Stimulated activated naive CD8-positive, alpha-beta T cell treated with anti-CD3 and anti-CD28 coated beads, Interleukin-15, amount 100 ng/mL, for 72 hours (primary cell): ENCODE results near the gene ZNF394.

Source experiments
- ATAC-seq: fragments of 150-1000 bp; cut with Tn5 transposase; 2 replicates; pipeline ENCODE4 v1.10.0; 2021; ENCODE audit warnings: mild to moderate bottlenecking, moderate library complexity
- DNase-seq, 2 donors: peaks; one replicate each; pipeline ENCODE4 v3.0.0; 2021 to 2022
- H3K27ac Mint-ChIP-seq, 2 donors: one replicate each; pipeline ENCODE4 v1.8.0; 2022; ENCODE audit warnings: mild to moderate bottlenecking in 2 of 2, mixed read lengths in 2 of 2, moderate library complexity in 2 of 2
- H3K27me3 Mint-ChIP-seq: one replicate; pipeline ENCODE4 v1.8.0; 2022; ENCODE audit warnings: mixed read lengths
- H3K4me1 Mint-ChIP-seq: one replicate; pipeline ENCODE4 v1.8.0; 2022; ENCODE audit warnings: mild to moderate bottlenecking, mixed read lengths
- H3K4me3 Mint-ChIP-seq, 2 donors: one replicate each; pipeline ENCODE4 v1.8.0; 2022; ENCODE audit warnings: mild to moderate bottlenecking in 2 of 2, mixed read lengths in 2 of 2, moderate library complexity in 1 of 2
- H3K9me3 Mint-ChIP-seq, 2 donors: one replicate each; pipeline ENCODE4 v1.8.0; 2022; ENCODE audit warnings: mixed read lengths in 2 of 2

ZNF394 gene

DNA sequence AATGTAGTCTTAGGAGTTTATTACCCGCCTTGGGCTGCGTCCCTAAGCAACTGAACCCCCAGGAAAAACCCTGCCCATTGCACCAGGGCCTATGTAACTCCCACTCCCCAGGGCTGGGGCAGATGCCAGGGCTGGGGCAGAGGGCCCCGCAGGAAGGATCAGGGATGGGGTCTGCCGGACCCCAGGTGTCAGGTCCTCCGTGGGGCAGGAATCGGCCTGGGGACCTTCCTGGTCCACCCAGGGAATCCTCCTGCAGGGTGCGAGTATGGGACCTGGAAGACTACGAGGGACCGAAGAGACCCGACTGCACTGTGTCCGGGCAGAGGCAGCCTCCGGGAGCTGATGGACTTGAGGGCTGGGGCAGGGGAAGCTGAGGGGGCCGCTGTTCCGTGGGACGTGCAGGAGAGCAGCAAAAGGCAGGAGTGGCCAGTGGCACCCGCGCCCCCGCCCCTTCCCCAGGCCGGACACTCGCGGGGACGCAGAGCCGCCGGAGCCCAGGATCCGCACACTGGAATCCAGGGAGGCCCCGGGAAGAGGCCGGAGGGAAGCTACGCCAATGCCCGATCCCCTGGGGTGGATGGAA, 31.7 kb downstream of the ZNF394 start:
- Mint-ChIP-seq H3K4me1 (peaks cover 44% of the 10 kb centered on the region), H3K9me3 (no peaks in the 10 kb centered on the region), H3K27ac (no peak overlapping the region), H3K4me3 (no peak overlapping the region), H3K27me3 (no peaks in the 10 kb centered on the region)
- ATAC-seq (no peak), DNase-seq (no peak)

DNA sequence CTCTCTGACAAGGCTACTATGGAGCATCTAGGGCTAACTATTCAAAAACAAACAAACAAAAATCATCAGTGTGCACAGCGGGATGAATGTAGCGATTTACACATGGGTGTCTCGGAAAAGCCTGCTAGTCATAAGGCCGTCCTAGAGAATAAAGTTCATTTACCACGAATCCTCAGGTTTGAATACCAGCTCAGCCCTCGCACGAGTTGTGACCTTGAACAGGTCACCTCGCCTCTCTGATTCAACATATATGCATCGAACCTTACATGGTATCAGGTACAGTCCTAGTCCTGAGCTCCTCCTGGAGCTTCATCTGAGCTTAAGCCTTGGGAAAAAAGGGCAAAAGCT, 34.7 kb downstream of the ZNF394 start:
- Mint-ChIP-seq H3K4me1 (peaks cover 33% of the 10 kb centered on the region), H3K27me3 (no peaks in the 10 kb centered on the region), H3K9me3 (no peaks in the 10 kb centered on the region), H3K27ac (peak overlapping the region; percentile 97 to 99), H3K4me3 (peak overlapping the region; percentile 91 to 94)
- DNase-seq: no peak
- peak; percentile 8 for ATAC-seq

DNA sequence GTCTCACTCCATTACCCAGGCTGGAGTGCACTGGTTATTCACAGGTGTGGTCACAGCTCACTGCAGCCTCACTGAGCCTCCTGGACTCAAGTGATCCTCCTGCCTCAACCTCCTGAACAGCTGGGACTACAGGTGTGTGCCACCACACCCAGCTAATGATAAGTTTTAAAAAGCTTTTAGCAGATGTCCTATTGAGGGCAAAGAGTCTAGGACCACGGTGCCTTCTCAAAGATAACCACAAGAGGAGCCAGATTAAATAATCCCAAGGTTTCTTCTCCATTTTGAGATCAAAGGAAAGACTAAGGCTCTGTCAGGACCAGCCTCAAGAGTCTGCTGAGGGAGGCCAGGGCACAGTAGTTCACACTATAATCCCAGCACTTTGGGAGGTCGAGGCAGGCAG, 38.9 kb downstream of the ZNF394 start:
- no peak overlapping the region for H3K27ac Mint-ChIP-seq
- DNase-seq (no peak), ATAC-seq (no peak)
- H3K4me1 Mint-ChIP-seq: peaks cover 53% of the 10 kb centered on the region
- no peaks in the 10 kb centered on the region for H3K9me3 Mint-ChIP-seq
- no peaks in the 10 kb centered on the region for H3K27me3 Mint-ChIP-seq
- peak overlapping the region in 1 of 2 donors; percentile 32 for H3K4me3 Mint-ChIP-seq

- H3K27ac Mint-ChIP-seq: peak overlapping the region; percentile 20 to 64
- DNase-seq: no peak
- H3K9me3 Mint-ChIP-seq: no peaks in the 10 kb centered on the region
- ATAC-seq: no peak
- no peaks in the 10 kb centered on the region for H3K27me3 Mint-ChIP-seq
- H3K4me1 Mint-ChIP-seq: peaks cover 48% of the 10 kb centered on the region
- no peak overlapping the region for H3K4me3 Mint-ChIP-seq
Measured at GRCh38 chr7:99460651-99461050, 39.4 kb downstream of the ZNF394 start.

GRCh38 chr7:99459087-99459486, 41.0 kb downstream of the ZNF394 start:
- peak; percentile 30 for DNase-seq
- Mint-ChIP-seq H3K27me3 (no peaks in the 10 kb centered on the region), H3K27ac (peak overlapping the region in 1 of 2 donors; percentile 89), H3K4me1 (peaks cover 34% of the 10 kb centered on the region), H3K9me3 (no peaks in the 10 kb centered on the region), H3K4me3 (no peak overlapping the region)
- peak; percentile 64 for ATAC-seq

DNA sequence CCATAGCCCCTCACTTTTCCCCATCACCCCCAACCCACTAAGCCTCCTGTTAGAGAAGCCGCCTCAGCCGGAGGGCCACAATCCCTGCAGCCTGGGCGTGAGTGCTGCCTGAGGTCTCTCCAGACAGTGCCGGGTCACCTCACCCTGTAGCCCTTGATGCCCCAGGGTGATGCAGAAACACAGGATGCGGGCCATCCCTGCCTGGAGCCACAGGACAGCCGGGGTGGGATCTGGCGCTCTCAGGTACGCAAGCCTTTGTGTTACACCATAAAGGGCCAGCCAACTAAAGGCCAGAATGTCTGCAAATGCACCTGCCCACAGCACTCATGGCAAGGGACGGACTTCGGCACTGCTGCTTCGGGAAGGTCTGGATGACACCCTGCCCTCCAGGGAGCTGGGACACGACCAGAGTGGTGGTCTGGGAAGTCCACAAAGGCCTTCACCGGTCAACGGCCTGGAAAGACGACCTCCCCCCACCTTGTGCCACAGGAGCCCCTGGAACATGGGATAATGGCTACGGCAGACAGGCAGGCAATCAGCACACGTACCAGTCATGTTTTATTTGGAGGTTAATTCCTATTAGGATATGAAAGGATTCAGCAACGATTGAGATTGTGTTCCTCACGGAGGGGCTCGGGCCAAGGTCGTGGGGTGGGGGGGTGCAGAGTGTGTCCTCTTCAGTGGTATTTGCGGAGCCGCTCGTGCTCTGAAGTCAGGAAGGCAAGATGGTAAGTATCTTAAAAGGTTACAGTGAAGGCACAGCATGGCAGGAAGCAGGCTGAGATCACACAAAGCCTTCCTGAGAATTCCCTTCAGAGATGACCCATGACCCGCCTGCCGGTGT, 42.2 kb downstream of the ZNF394 start:
- Mint-ChIP-seq H3K4me1 (peaks cover 28% of the 10 kb centered on the region), H3K4me3 (no peak overlapping the region), H3K9me3 (no peaks in the 10 kb centered on the region), H3K27ac (no peak overlapping the region), H3K27me3 (no peaks in the 10 kb centered on the region)
- DNase-seq (no peak), ATAC-seq (no peak)

- Mint-ChIP-seq H3K4me1 (peaks cover 28% of the 10 kb centered on the region), H3K27ac (peak overlapping the region in 1 of 2 donors; percentile 77), H3K9me3 (no peaks in the 10 kb centered on the region)
Measured at GRCh38 chr7:99457050-99457649, 42.9 kb downstream of the ZNF394 start.

GRCh38 chr7:99456288-99456687, 43.8 kb downstream of the ZNF394 start:
- Mint-ChIP-seq H3K27me3 (no peaks in the 10 kb centered on the region), H3K9me3 (no peaks in the 10 kb centered on the region), H3K4me3 (no peak overlapping the region), H3K27ac (peak overlapping the region in 1 of 2 donors; percentile 77), H3K4me1 (peaks cover 28% of the 10 kb centered on the region)
- DNase-seq: no peak
- no peak for ATAC-seq

More at GRCh38 chr7:99457050-99457649, 42.9 kb downstream of the ZNF394 start:
- Mint-ChIP-seq H3K4me3 (no peak overlapping the region), H3K27me3 (no peaks in the 10 kb centered on the region)
- ATAC-seq (no peak), DNase-seq (no peak)

DNA sequence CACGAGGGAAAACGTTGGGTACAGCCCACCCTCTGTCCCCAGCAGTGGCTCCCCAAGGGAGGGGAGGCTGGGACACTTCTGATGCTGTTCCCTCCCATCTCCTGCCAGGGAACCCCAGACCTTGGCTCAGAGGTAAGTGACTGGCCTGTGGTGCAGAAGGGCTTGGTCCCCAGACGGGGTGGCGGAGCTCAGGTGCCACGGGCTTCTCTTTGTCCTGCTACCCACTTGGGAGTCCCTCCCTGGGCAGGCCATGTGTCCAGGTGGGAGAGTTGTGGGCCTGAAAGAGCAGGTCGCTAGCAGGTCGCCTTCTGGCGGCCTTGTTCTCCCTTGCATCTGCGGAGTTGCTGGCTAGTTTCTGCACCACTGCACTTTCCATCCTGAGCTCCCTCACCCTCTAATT, 44.2 kb downstream of the ZNF394 start:
- Mint-ChIP-seq H3K9me3 (no peaks in the 10 kb centered on the region), H3K4me1 (peaks cover 27% of the 10 kb centered on the region), H3K27ac (no peak overlapping the region), H3K4me3 (no peak overlapping the region), H3K27me3 (no peaks in the 10 kb centered on the region)
- DNase-seq (no peak), ATAC-seq (no peak)

GRCh38 chr7:99453105-99453504, 47.0 kb downstream of the ZNF394 start:
- DNase-seq: no peak
- ATAC-seq: no peak
- no peak overlapping the region for H3K27ac Mint-ChIP-seq
- H3K27me3 Mint-ChIP-seq: no peaks in the 10 kb centered on the region
- H3K4me3 Mint-ChIP-seq: no peak overlapping the region
- H3K9me3 Mint-ChIP-seq: no peaks in the 10 kb centered on the region
- peaks cover 6% of the 10 kb centered on the region for H3K4me1 Mint-ChIP-seq

DNA sequence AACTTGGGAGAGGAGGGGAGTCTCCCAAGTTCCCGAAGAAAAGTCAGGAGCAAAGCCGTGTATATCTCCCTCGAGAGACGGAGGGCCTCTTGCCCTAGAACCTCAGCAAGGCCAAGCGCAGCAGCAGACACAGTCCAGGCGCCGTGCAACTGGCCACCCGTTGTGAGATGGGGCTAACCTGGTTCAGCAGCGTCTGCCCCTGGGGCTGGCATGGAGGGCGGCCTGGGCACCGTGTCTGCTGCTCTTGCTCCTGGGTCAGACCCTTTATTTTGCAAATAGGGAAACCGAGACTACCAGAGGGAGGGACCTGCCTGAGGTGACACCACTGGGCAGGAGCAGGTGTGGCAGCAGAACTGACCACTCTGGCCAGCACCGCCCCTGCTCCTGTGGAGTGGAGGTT, 47.5 kb downstream of the ZNF394 start:
- Mint-ChIP-seq H3K9me3 (no peaks in the 10 kb centered on the region), H3K4me3 (no peak overlapping the region), H3K27ac (peak overlapping the region in 1 of 2 donors; percentile 44), H3K27me3 (no peaks in the 10 kb centered on the region), H3K4me1 (peaks cover 6% of the 10 kb centered on the region)
- DNase-seq (no peak), ATAC-seq (no peak)

GRCh38 chr7:99451936-99452335, 48.1 kb downstream of the ZNF394 start:
- DNase-seq (no peak), ATAC-seq (no peak)
- Mint-ChIP-seq H3K4me3 (no peak overlapping the region), H3K27ac (no peak overlapping the region), H3K27me3 (no peaks in the 10 kb centered on the region), H3K4me1 (peaks cover 6% of the 10 kb centered on the region), H3K9me3 (no peaks in the 10 kb centered on the region)

DNA sequence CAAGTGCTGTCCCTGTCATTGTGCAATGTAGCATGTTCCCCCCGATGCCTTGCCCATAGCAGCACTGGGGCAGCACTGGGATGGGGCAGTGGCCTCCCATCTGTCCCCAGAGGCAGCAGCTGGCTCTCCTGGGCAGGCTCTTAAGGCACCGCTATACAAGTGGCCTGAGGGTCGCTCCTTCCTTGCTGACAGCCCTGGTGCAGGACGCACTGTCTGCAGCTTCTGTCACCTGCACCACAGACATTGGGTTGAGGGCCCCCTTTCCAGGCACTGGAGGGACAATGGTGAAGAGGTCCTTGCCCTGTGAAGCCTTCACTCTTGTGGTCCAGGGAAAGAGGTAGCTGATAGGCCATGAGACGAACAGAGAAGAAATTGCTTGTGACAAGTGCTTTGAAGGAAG, 50.8 kb downstream of the ZNF394 start:
- no peak for ATAC-seq
- H3K27ac Mint-ChIP-seq: no peak overlapping the region
- DNase-seq: no peak
- H3K4me3 Mint-ChIP-seq: no peak overlapping the region
- H3K27me3 Mint-ChIP-seq: no peaks in the 10 kb centered on the region
- no peaks in the 10 kb centered on the region for H3K9me3 Mint-ChIP-seq
- H3K4me1 Mint-ChIP-seq: no peaks in the 10 kb centered on the region

DNA sequence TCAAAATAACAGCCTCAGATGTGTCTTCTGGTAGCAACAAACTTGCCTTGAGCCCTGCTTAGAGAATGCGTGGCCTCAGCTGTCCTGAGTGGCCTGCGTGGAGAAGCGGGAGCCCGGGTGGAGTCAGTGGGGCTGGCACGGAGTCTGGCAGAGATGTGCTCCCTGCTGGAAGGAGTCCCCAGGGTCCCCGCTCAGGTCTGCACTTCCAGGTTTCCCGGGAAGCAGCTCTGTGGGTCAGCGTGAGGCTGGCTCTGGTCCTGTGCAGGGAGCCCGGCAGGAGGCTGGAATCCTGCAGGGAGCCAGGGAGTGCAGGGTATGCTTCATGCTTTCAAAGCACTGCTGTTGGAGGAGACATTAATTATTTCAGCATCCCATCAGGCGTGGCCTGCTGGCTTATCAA, 51.2 kb downstream of the ZNF394 start:
- Mint-ChIP-seq H3K27me3 (no peaks in the 10 kb centered on the region), H3K9me3 (no peaks in the 10 kb centered on the region), H3K4me1 (no peaks in the 10 kb centered on the region), H3K4me3 (no peak overlapping the region), H3K27ac (no peak overlapping the region)
- DNase-seq: no peak
- no peak for ATAC-seq

DNA sequence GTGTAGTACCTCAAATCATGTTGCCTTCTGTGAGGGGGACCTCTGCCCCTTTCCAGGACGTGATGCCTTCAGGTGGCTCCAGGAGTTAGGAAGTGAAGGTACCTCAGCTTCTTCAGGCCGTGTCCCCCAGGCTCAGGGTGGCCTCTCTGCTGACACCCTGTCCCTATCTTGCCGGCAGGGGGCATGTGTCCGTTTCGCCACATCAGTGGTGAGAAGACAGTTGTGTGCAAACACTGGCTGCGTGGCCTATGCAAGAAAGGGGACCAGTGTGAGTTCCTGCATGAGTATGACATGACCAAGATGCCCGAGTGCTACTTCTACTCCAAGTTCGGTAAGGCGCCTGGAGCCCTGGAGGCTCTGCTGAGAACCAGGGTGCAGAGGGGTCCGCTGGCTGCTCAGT, 52.1 kb downstream of the ZNF394 start:
- DNase-seq (no peak), ATAC-seq (no peak)
- Mint-ChIP-seq H3K27ac (no peak overlapping the region), H3K4me3 (no peak overlapping the region), H3K27me3 (no peaks in the 10 kb centered on the region), H3K9me3 (no peaks in the 10 kb centered on the region), H3K4me1 (peaks cover 5% of the 10 kb centered on the region)

DNA sequence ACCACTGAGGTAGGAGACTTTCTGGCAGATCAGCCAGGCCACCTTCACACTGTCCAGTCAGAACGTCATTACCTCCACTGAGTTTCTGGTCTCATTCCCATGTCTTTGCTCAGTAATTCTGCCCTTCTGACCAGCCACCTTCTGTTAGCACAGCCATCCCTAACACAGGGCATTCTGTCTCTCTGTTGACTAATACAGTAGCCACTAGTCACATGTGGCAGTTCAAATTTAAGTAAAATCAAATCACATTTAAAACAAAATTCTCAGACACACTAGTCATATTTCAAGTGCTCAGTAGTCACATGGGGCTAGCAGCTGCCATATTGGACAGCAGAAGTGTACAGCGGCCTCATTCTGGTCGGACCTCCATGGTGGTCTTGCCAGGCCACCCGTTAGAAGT, 54.0 kb downstream of the ZNF394 start:
- H3K27ac Mint-ChIP-seq: no peak overlapping the region
- H3K9me3 Mint-ChIP-seq: no peaks in the 10 kb centered on the region
- ATAC-seq: no peak
- H3K4me1 Mint-ChIP-seq: peaks cover 15% of the 10 kb centered on the region
- DNase-seq: no peak
- no peaks in the 10 kb centered on the region for H3K27me3 Mint-ChIP-seq
- H3K4me3 Mint-ChIP-seq: no peak overlapping the region
